Measurements from ENCODE around the gene BRPF3.

The BRPF3 gene

DNA sequence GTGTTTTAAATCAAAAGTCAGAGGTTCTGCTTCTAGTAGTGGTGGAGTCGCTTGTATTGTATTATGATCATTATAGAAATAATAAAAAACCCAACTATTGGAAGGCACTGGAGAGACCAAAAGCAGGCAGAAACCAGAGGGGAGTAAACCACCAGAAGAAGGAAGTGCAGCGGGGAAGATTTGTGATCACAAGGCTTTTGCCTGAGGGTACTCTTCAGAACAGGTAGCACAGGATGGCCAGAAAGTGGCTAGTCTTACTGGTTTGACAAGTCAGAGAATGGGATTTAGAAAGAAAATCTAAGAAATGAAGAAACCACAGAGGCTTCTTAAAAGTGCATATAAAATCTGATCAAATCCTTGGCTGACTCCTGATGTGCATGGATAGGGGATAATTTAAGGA, 42.3 kb upstream of the BRPF3 start:
- TF ChIP-seq ZNF585B (tag by site-specific recombination; IDR thresholded peaks at IDR 0.05) (no peak), HOXD13 (CRISPR knock-in tag; IDR thresholded peaks at IDR 0.05; ENCODE audit: borderline replicate concordance) (no peak), ZNF791 (tag by site-specific recombination; IDR thresholded peaks at IDR 0.05) (no peak), ZNF184 (tag by site-specific recombination; IDR thresholded peaks at IDR 0.05) (no peak)
- TF ChIP-seq, protein P1, sequence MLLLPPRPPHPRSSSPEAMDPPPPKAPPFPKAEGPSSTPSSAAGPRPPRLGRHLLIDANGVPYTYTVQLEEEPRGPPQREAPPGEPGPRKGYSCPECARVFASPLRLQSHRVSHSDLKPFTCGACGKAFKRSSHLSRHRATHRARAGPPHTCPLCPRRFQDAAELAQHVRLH (tag by site-specific recombination; IDR thresholded peaks at IDR 0.05): no peak
- Histone ChIP-seq H3K9me3 (ENCODE audit: control insufficient read depth, insufficient read depth, low read depth, low read length) (no peaks in the 10 kb centered on the region), H3K4me3 (ENCODE audit: low read depth, low read length) (no peak overlapping the region), H3K4me1 (ENCODE audit: control insufficient read depth, insufficient read depth, low read length) (no peaks in the 10 kb centered on the region), H3K36me3 (ENCODE audit: control insufficient read depth in 2 of 2, insufficient read depth in 1 of 2, low read length in 2 of 2) (no peaks in the 10 kb centered on the region), H3K27ac (ENCODE audit: extremely low read depth, low read depth, low read length) (no peak overlapping the region)
- POLR2A ChIA-PET: no interaction called here
- CTCF ChIA-PET: no interaction called here

DNA sequence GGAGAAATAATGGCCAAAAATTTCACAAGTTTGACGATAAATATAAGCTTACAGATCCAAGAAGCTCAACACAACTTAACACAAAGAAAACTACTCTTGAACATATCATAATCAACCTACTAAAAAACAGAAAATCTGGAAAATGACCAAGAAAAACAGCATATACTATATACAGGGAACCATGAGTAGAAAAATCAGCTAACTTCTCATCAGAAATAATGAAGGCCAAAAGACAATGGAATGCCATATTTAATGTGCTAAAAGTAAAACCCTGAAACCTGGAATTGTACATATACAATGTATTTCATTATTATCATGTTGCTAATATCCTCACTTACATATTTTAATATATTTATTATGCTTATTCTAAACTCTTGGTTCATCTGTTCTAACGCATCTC, 40.9 kb upstream of the BRPF3 start:
- ChIA-PET CTCF (interaction anchor here (0.6 to 1.3 kb wide), 4 partner anchors 15 to 420 kb away, joined by 3 to 5 read pairs (median 4); no protein-coding TSS in a partner anchor), POLR2A (no interaction called here)
- H3K27ac ChIP-seq (ENCODE audit: extremely low read depth, low read depth, low read length): no peak overlapping the region
- H3K4me3 ChIP-seq (ENCODE audit: low read depth, low read length): no peak overlapping the region
- H3K9me3 ChIP-seq (ENCODE audit: control insufficient read depth, insufficient read depth, low read depth, low read length): no peaks in the 10 kb centered on the region
- H3K4me1 ChIP-seq (ENCODE audit: control insufficient read depth, insufficient read depth, low read length): no peaks in the 10 kb centered on the region
- TF ChIP-seq IKZF3 (tag by site-specific recombination; IDR thresholded peaks at IDR 0.05) (no peak), ZNF132 (tag by site-specific recombination; IDR thresholded peaks at IDR 0.05; ENCODE audit: borderline replicate concordance) (no peak), ZNF623 (tag by site-specific recombination; IDR thresholded peaks at IDR 0.05) (no peak), ZNF433 (tag by site-specific recombination; IDR thresholded peaks at IDR 0.05; ENCODE audit: low read depth) (no peak), ZNF529 (tag by site-specific recombination; IDR thresholded peaks at IDR 0.05; ENCODE audit: insufficient replicate concordance) (no peak), TCF7L2 (IDR thresholded peaks at IDR 0.05; ENCODE audit: borderline replicate concordance, low read depth, low read length) (no peak), HOXA7 (CRISPR knock-in tag; IDR thresholded peaks at IDR 0.05; ENCODE audit: borderline replicate concordance) (no peak), ZNF398 (tag by site-specific recombination; IDR thresholded peaks at IDR 0.05) (no peak), ZBTB49 (tag by site-specific recombination; IDR thresholded peaks at IDR 0.05; ENCODE audit: low read depth) (no peak)
- TF ChIP-seq, protein P2, sequence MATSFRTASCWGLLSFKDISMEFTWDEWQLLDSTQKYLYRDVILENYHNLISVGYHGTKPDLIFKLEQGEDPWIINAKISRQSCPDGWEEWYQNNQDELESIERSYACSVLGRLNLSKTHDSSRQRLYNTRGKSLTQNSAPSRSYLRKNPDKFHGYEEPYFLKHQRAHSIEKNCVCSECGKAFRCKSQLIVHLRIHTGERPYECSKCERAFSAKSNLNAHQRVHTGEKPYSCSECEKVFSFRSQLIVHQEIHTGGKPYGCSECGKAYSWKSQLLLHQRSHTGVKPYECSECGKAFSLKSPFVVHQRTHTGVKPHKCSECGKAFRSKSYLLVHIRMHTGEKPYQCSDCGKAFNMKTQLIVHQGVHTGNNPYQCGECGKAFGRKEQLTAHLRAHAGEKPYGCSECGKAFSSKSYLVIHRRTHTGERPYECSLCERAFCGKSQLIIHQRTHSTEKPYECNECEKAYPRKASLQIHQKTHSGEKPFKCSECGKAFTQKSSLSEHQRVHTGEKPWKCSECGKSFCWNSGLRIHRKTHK (tag by site-specific recombination; IDR thresholded peaks at IDR 0.05): no peak
- TF ChIP-seq, protein P3, sequence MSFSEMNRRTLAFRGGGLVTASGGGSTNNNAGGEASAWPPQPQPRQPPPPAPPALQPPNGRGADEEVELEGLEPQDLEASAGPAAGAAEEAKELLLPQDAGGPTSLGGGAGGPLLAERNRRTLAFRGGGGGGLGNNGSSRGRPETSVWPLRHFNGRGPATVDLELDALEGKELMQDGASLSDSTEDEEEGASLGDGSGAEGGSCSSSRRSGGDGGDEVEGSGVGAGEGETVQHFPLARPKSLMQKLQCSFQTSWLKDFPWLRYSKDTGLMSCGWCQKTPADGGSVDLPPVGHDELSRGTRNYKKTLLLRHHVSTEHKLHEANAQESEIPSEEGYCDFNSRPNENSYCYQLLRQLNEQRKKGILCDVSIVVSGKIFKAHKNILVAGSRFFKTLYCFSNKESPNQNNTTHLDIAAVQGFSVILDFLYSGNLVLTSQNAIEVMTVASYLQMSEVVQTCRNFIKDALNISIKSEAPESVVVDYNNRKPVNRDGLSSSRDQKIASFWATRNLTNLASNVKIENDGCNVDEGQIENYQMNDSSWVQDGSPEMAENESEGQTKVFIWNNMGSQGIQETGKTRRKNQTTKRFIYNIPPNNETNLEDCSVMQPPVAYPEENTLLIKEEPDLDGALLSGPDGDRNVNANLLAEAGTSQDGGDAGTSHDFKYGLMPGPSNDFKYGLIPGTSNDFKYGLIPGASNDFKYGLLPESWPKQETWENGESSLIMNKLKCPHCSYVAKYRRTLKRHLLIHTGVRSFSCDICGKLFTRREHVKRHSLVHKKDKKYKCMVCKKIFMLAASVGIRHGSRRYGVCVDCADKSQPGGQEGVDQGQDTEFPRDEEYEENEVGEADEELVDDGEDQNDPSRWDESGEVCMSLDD (tag by site-specific recombination; IDR thresholded peaks at IDR 0.05): no peak
- no peaks in the 10 kb centered on the region for H3K36me3 ChIP-seq (ENCODE audit: control insufficient read depth in 2 of 2, insufficient read depth in 1 of 2, low read length in 2 of 2)

Measured in HEK293 (cell line).